HK-2 (cell line): Measurements from ENCODE around the gene MTMR4.
"Not testable (repeated sequence)": the region's sequence is repeated elsewhere in the genome, so short reads cannot be mapped to it uniquely, and the experiment has no call there.

ENCODE experiments used
- DNase-seq: peaks from one replicate; pipeline ENCODE4 v3.0.0-alpha.2; 2018; ENCODE audit not compliant: unreplicated experiment

Gene MTMR4

DNA sequence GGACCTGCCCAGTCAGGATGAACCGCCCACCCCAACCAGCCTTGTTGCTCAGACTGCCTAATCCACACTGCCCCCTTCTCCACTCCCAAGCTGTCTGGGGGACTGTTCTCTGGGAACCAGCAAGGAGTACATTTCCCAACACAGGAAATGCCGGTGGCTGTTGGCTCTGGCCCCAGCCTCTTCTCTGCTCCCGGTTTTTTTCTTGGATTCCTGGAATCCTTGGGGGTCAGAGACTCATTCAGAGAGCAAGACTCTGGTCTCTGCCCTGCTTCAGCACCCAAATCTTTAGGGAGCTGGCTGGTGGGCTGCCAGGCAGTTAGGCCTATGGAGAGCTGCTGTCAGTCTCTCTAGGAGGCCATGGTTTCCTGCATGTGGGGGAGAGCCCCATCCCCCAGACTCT is 10.8 kb upstream of the MTMR4 start:
- DNase-seq = no peak

DNA sequence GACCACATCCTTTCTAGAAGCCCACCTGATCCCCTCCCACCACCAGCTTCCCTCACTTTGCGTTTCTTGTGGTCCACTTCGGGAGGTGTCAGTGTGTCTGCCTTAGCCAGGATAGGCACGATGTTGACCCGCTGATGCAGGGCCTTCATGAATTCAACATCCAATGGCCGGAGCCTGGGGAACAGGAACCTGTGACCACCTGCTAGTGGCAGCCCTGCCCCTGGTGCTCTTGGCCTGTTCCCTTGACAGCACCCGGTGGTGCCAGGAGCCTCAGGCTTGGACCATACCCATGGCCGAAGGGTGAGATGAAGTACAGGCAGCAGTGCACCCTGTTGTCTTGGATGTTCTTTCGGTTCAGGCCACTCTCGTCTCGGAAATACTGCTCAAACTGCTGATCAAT is 7.2 kb upstream of the MTMR4 start:
- DNase-seq = no peak

DNA sequence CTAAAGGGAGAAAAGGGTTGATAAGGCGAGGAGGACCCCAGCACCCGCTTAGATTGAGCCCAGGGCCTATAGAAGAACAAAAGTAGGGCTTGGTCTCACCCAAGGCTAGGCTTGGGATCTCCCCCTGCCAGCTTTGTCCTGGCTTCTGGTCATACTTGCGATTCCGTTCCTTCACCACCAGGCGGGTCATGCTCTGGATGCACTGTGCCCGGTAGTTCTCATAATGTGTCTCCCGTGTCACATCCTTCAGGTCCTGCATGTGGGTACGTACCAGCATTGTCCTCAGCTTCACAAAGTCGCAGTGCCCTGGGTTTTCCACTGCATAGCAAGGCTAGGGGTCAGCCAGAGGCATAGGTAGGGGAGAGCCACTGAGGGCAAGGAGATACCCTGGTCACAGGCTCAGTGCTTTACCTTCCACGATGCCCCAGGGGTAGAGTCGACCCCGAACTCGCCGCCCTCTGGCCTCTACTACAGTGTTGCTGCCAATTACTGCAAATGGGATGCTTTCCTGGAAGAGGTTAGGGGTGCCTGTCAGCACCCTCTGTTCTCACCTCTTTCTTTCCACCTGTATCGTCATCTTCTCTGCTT is 6.5 kb upstream of the MTMR4 start:
- DNase-seq = no peak

DNA sequence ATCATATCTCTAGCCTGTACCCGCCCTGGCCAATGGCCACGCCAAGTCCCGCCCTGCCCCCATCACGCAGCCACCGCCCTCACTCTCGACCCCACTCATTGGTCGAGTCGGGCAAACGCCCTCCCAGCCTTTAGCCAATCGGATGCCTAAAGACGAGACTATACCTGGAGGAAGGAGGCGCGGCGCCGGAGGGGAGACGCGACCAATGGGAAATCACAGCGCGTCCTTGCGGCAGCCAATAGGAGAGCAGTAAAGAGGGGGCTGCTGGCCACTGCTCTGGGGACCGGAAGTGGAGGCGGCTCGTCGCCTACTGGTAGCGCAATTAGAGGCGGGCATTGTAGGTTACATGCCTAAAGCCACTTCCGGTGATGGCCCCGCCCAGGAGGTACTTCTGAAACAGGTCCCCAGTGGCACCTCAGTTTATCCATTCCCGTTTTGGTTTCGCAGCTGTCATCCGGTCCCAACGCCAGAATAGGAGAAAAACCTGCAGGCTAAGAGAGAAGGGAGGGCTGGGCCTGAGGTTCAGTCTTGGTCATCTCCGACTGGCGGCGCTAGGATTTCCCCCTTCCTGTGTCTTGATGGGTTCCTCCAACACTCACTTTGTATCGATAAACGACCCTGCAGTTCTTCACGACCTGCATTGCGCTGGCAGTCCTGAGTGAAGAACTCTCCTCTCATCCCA is 3.6 kb upstream of the MTMR4 start:
- DNase-seq = peak; percentile 100

DNA sequence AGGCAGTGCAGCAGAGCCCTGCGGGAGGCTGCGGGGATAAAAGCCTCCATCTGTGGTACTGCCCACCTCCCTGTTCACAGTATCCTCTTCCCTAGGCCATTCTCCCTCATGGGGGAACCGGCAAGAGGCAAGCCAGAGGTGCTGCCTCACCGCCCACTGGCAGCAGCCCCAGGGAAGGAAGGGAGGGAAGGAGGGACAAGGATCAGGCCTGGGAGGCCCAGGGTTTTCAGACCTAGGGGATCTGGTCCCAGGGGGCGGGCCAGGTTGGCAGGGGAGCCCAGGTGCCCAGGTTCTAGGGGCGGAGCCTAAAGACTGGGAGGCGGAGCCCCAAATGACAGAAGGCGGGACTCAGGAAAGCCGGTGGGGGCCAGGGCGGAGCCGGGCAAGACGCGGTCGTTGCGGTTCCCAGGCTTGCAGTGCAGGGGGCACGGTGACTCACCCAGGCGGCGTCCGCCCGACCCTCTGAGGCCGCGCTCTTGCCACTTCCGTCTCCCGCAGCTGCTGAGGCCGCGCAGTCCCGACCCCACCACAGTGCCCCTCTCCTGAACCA is 3.0 kb upstream of the MTMR4 start:
- no peak for DNase-seq

DNA sequence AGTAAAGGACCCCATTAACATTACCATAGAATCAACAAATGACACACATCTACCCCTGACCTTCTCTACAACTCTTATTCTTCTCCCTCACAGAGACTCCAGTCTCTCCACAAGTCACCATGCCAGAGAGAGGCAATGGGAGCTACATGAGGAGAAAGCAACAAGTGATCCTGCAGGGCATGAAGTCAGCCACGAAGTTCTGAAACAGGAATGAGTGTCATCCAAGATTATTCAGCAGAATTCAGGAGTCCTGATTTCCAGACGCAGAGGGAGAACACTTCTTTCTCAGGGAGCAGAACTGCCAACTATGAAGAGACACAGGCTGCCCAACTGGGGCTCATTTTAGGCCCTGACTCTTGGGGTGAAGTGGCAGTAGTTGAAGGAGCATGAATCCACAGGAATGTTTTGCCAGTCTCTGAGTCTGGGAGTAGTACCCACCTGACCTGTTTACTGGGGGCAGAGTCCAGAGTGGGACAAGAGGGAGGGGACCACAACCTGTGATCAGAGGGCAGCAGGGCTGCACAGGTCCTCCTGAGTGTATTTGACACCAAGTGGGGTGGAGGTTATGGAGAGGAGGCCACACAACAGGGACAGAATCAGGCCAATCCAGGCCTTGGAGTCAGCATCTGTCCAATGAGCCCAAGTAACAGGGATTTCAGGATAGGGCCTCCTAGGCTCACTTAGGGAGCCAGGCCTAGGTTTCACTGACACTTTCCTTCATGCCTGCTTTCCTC is 2.4 kb upstream of the MTMR4 start:
- no peak for DNase-seq

DNA sequence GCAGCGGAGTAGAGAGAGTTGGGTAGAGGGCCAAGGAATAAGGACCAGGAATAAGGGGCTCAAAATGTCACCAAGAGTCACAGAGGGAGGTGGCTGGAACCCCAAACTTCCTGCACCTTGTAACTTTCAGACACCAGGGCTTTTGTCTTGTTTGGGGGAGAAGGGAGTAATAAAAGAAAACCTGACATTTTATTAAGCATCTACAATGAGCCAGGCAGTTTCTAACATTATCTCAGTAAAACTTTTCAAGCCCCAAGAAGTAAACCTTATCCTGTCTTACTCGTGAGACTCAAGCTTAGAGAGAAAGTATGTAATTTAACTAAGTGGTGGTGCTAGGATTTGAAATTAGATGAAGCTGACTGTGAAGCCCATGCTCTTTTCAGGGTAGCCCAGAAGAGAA is 848 bp upstream of the MTMR4 start:
- DNase-seq = no peak

DNA sequence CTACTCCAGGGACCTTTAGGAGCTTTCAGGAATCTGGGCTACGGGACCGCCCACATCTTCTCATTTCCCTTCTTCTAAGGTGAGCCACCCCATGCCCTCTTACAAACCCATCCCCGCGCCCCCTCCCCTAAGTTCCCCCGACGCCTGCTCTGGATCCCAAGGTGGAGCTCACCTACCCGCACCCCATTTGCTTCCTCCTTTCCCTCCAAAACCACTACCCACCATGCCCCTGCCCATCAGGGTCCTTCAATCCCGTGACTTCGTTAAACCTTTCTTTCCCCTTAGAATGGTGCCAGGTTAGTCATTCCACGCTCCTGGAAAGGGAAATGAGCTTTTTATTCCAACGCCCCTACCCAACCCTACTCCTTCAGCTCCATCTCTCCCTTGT is 326 bp upstream of the MTMR4 start:
- DNase-seq = no peak

DNA sequence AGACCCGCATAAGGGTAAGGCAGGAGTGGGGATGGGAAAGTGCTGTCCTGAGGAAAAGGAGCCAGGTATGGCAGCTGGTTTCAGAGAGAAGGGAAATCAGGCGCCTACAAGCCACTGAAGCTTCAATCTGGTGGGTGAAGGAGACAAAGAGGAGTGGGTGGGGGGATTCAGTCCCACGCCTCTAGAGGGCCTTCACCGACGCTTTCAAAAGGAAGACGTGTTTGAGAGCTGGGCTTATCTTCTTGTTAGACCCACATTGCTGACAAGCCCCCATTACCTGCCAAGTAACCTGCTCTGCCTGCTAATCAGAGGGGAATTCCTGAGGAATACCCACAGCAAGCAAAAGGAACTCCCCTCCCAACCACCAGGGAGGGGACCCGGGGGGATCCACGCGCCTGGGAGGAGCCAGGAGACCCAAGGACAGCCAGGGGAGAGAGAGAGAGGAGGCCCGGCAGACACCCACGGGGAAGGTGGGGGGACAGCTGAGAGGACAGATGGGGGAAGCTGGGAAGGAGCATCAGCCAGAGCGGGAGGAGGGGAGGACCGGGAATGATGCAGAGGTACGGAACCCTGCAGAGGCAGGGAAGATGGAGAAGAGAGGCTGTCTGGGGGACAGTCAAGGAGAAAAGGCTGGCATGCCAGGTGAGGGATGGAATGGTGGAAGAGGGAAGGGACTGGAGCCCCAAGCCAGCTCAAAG is 1.0 kb downstream of the MTMR4 start:
- no peak for DNase-seq

DNA sequence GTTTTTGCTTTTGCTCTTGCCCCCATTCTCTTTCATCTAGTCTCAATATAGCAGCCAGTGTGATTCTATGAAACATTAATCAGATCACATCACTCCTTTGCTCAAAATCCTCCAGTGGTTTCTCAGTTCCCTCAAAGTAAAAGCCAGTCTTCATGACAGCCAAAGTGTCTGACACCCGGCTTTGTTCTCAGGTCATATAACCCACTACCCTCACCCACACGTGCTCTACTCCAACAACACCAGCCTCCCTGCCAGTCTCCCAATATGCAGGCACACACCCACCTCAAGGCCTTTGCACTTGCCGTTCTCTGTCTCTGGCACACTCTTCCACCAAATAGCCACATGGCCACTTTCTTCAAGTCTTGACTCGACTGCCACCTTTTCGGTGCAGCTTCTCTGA is 4.4 kb downstream of the MTMR4 start:
- no peak for DNase-seq

DNA sequence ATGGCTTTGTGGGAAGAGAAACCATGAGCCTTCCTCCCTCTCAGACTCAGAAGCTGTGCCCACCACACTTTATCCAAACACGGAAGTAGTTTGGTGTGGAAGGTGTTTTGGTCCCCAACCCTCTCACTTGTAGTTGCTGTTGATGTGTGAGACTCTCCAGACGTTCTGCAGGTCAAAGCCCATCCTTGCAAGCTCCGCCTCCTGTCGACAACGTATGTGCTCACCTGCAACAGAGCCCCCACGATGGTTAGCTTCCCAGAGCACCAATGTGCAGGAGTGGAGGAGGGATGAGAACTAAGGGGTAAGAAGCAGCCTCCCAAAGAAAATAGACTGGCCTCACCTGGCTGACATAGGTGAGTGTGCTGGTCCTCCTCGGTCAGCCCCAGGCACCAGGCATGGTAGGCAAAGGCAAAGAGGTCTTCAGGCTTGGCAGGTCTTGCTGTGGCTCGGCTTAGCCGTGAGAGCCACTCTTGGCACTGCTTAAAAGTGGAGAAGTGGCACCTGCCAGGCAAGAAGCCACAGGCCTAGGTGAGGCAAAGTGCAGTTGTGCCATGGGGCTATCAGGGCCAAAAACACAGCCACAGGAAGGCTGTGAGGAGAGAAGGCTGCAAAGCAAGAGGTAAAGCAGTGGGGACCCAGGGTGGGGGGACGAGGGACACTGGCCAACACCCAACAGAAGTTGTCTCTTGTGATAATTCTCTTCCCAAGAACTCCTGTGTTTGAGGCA is 5.9 kb downstream of the MTMR4 start:
- DNase-seq = no peak

DNA sequence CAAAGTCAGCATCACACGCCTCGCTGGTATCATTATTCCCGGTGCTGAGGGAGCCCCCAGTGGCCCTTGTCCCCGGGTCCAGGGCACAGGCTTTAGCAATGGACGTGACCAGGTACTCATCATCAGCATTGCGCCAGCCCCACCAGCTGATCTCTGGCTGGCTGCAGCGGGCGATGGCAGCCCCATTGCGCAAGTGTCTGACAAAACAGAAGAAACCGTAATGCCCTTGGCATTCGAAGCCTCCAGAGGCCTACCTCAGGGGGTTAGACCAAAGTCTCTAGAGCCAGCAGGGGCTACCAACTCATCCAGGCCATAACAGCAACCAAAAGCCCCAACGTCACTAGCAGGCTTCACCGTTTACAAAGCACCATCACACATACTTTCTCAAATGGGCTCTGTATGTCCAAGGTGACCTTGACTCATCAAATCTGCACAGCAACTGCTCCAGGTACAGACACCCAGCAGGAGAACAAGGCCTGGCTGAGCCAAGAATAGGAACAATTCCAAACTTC is 7.3 kb downstream of the MTMR4 start:
- no peak for DNase-seq

DNA sequence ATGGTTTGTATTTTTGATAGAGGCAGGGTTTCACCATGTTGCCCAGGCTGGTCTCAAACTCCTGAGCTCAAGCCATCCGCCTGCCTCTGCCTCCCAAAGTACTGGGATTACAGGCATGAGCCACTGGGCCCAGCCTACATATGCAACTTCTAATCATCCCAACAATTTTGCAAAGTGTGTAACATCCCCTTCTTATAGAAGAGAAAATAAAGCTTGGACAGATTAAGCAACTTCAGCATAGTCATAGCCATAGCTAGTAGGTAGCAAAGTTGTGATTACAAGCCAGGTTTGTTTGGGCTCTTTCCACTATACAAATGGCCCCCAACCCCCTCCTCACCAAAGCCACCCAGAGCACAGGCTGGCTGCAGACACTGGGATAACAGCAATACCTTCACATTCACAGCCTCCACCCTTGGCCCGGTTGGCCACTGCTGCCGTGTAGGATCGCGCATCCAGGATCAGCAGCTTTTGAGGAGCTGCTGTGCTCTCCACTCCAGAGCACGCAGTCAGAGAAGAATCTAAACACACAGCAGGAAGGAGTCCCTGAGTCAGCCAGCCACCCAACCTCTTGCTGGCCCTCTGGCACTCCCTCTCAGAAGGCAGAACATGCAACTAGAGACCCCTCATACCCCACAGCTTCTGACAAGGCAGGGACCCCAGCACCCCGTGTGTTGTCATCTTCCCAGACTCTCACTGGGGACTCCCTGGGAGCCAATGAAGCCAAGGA is 7.9 kb downstream of the MTMR4 start:
- DNase-seq = no peak

DNA sequence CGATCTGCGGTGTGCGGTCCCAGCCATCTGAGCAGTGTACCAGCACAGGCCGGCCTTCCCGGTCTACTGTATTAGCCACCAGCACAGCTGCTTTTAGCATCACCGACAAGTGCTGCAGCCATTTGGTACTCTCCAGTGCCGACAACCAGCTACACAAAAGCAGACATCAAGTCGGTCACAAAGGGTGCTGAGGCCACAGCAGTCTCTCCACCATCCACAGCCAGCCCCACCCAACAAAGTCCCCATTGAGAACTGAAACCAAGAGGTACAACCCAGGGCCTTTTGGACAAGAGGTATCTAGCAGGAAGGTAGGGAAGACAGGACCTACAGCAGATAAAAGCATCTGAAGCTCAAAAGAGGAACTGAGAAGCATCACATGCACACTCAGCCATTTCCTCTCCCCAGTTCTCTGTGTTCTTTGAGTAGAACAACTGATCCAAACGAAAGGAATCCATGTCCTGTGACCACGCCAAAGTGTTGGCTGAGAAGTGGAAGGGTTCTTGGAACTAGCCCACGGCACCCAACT is 9.5 kb downstream of the MTMR4 start:
- no peak for DNase-seq

DNA sequence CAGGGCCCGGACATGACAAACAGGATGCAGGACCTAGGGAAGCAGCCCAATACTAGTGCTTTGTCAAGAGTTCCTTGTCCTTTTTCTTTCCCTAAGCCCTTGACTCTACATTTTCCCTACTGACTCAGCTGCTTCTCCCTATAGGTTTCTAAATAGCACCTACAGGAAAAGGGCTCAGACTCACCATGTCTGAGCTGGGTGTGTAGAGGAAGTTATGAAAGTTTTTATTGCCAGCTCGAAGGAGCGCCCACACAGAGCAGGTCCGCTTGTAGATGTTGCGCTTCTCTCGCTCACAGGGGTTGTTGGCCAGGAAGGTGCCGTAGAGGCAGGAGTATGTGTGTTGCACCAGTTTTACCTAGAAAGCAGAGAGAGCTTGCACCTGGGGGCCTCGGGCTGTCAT is 10.6 kb downstream of the MTMR4 start:
- DNase-seq = no peak

DNA sequence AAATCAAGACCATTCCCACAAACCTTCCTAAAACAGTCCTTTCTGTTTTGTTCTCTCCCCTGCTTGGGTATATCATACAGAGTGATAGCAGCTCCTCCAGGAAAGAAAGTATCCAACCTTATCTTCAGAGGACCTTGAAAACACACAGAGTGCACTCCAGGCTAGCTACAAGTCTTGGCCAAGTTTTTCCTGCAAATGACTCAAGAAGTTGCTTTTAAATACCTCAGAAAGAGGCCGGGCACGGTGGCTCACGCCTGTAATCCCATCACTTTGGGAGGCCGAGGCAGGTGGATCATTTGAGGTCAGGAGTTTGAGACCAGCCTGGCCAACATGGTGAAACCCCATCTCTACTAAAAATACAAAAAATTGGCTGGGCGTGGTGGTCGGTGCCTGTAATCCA is 11.3 kb downstream of the MTMR4 start:
- not testable (repeated sequence) for DNase-seq

DNA sequence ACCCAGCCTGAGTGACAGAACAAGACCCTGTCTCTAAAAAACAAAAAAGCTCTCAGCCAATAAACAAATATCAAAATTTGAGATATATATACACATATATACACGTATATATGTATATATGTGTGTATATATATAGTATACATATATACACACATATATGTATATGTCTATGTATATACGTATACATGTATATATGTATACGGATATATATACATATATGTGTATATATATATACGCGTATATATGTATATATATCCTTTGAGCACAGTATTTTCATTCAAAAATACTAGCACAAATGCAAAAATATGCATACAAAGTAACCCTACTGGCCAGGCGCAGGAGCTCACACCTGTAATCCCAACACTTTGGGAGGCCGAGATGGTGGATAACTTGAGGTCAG is 13.0 kb downstream of the MTMR4 start:
- DNase-seq = no peak

DNA sequence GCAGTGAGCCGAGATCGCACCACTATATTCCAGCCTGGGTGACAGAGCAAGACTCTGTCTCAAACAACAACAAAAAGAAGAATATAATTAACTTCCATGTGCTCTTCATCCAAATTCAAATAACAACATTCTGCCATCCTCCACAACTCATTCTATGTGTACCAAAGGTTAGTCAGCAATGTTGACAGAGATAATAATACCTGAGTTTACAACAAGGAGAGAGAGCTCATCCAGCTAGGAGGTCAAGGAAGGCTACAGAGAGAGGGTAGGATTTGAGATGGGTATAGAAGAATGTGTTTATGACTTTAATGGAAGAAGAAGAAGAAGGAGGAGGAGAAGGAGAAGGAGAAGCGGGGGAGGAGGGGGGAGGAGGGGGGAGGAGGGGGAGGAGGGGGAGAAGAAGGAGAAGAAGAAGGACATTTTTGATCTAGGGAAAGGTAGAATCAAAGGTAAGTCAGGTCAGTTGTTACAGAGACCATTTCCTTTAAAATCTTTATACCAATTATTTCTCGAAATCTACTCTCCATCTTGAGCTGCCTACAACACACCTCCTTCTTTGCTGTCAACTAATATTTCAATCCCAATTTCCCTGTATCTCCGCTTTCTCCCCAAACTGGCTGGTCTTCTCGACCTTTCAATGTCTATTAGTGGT is 16.1 kb downstream of the MTMR4 start:
- no peak for DNase-seq

DNA sequence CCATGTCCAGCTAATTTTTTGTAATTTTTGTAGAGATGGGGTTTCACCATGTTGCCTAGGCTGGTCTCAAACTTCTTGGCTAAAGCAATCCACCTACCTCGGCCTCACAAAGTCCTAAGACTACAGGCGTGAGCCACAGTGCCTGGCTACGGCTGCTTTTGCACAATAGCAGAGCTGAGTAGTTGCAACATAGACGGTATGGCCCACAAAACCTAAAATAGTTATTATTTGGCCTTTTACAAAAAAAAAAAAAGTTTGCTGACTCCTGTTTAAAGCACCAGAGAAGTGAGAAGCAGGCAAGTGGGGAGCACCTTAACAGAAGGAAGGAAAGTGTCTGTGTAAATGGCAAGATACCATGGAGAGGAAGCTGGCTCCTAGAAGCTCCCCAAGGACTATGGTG is 20.9 kb downstream of the MTMR4 start:
- no peak for DNase-seq
